IPS-11a (cell line): ENCODE measurements around the gene TDRD9.

Experiments used
- H3K4me3 ChIP-seq: one replicate; pipeline ENCODE4 v1.5.1; 2013; ENCODE audit warnings: low read depth, low read length, control low read depth

The TDRD9 gene

GRCh38 chr14:104025534-104025933 is 97.3 kb downstream of the TDRD9 start:
- no peak overlapping the region for H3K4me3 ChIP-seq

GRCh38 chr14:104026024-104026423 is 97.8 kb downstream of the TDRD9 start:
- no peak overlapping the region for H3K4me3 ChIP-seq

- H3K4me3 ChIP-seq = no peak overlapping the region
Measured at GRCh38 chr14:104030958-104031357, 102.7 kb downstream of the TDRD9 start.

- no peak overlapping the region for H3K4me3 ChIP-seq
Measured at GRCh38 chr14:104031384-104031783, 103.1 kb downstream of the TDRD9 start.

- H3K4me3 ChIP-seq = no peak overlapping the region
Measured at GRCh38 chr14:104034976-104035699, 106.9 kb downstream of the TDRD9 start.

- H3K4me3 ChIP-seq = no peak overlapping the region
Measured at GRCh38 chr14:104036212-104036611, 108.0 kb downstream of the TDRD9 start.

GRCh38 chr14:104037074-104037473 is 108.8 kb downstream of the TDRD9 start:
- H3K4me3 ChIP-seq = no peak overlapping the region

- no peak overlapping the region for H3K4me3 ChIP-seq
Measured at GRCh38 chr14:104037903-104038302, 109.6 kb downstream of the TDRD9 start.

- H3K4me3 ChIP-seq = no peak overlapping the region
Measured at GRCh38 chr14:104039214-104039613, 111.0 kb downstream of the TDRD9 start.

- no peak overlapping the region for H3K4me3 ChIP-seq
Measured at GRCh38 chr14:104040539-104040938, 112.3 kb downstream of the TDRD9 start.

- no peak overlapping the region for H3K4me3 ChIP-seq
Measured at GRCh38 chr14:104041430-104042104, 113.3 kb downstream of the TDRD9 start.

GRCh38 chr14:104044016-104044415 is 115.8 kb downstream of the TDRD9 start:
- H3K4me3 ChIP-seq = no peak overlapping the region

GRCh38 chr14:104047761-104048160 is 119.5 kb downstream of the TDRD9 start:
- H3K4me3 ChIP-seq = no peak overlapping the region

- H3K4me3 ChIP-seq = no peak overlapping the region
Measured at GRCh38 chr14:104048758-104049507, 120.7 kb downstream of the TDRD9 start.

- H3K4me3 ChIP-seq = no peak overlapping the region
Measured at GRCh38 chr14:104049576-104050240, 121.5 kb downstream of the TDRD9 start.

- no peak overlapping the region for H3K4me3 ChIP-seq
Measured at GRCh38 chr14:104051092-104051813, 123.0 kb downstream of the TDRD9 start.

- no peak overlapping the region for H3K4me3 ChIP-seq
Measured at GRCh38 chr14:104054222-104054905, 126.1 kb downstream of the TDRD9 start.

- no peak overlapping the region for H3K4me3 ChIP-seq
Measured at GRCh38 chr14:104062281-104062680, 134.0 kb downstream of the TDRD9 start.

GRCh38 chr14:104064003-104064402 is 135.7 kb downstream of the TDRD9 start:
- H3K4me3 ChIP-seq = no peak overlapping the region

- H3K4me3 ChIP-seq = no peak overlapping the region
Measured at GRCh38 chr14:104066279-104066678, 138.0 kb downstream of the TDRD9 start.
